Upper lobe of right lung (tissue), 1 donor: ENCODE data around the gene HPS1. TPM values are rescaled to one million over a fixed set of nuclear protein-coding genes. Genes with fewer than 3 reads are reported as not detected.
A peak's percentile ranks its signal among the peaks of the same experiment; 100 is the strongest.

Experiments used
- ATAC-seq: fragments of 200-7000 bp; cut with Tn5 transposase; one replicate; pipeline ENCODE4 v1.9.1; 2020; ENCODE audit warnings: mild to moderate bottlenecking, moderate library complexity
- DNase-seq: peaks from one replicate; pipeline ENCODE4 v3.0.0-alpha.2; 2020
- H3K27ac ChIP-seq: fragments of 200-600 bp; one replicate; pipeline ENCODE4 v1.8.0; 2022
- H3K27me3 ChIP-seq: fragments of 200-600 bp; one replicate; pipeline ENCODE4 v1.8.0; 2022; ENCODE audit warnings: mild to moderate bottlenecking
- H3K36me3 ChIP-seq: fragments of 200-600 bp; one replicate; pipeline ENCODE4 v1.8.0; 2022
- H3K4me1 ChIP-seq: fragments of 200-600 bp; one replicate; pipeline ENCODE4 v1.8.0; 2022
- H3K4me3 ChIP-seq: fragments of 200-600 bp; one replicate; pipeline ENCODE4 v1.8.0; 2022; ENCODE audit warnings: mild to moderate bottlenecking
- H3K9me3 ChIP-seq: fragments of 200-600 bp; one replicate; pipeline ENCODE4 v1.8.0; 2022
- intact Hi-C: fragments of 100-400 bp; cut with DNase I; formaldehyde crosslinking; loops from one replicate; pipeline ENCODE4 v1.11.0; 2022
- total RNA-seq: library from RNA; stranded (reverse); fragmentation: NEBNext Ultra II Directional; extraction: Animal tissue kit (Norgen Biotek cat#: 25700); gene quantifications from one replicate; pipeline ENCODE4 v1.2.1, GENCODE V29; 2021
- TF ChIP-seq, protein P1 (sequence below): fragments of 200-600 bp; IDR thresholded peaks from one replicate; pipeline ENCODE4 v1.8.0; 2022; ENCODE audit warnings: antibody characterized with exemption
- donor health status: DM: no; HTN: yes; CAD: no; lungs with severe emphysema.

The HPS1 gene
- total RNA-seq, 1 donor from 2014 or later = 77.7 TPM

GRCh38 chr10:98431016-98431415, 15.7 kb downstream of the HPS1 start:
- intact Hi-C loops = no loop called here
- no peak overlapping the region for H3K27ac ChIP-seq
- no peaks in the 10 kb centered on the region for H3K27me3 ChIP-seq
- no peak for ATAC-seq
- DNase-seq = no peak
- TF ChIP-seq, protein P1, sequence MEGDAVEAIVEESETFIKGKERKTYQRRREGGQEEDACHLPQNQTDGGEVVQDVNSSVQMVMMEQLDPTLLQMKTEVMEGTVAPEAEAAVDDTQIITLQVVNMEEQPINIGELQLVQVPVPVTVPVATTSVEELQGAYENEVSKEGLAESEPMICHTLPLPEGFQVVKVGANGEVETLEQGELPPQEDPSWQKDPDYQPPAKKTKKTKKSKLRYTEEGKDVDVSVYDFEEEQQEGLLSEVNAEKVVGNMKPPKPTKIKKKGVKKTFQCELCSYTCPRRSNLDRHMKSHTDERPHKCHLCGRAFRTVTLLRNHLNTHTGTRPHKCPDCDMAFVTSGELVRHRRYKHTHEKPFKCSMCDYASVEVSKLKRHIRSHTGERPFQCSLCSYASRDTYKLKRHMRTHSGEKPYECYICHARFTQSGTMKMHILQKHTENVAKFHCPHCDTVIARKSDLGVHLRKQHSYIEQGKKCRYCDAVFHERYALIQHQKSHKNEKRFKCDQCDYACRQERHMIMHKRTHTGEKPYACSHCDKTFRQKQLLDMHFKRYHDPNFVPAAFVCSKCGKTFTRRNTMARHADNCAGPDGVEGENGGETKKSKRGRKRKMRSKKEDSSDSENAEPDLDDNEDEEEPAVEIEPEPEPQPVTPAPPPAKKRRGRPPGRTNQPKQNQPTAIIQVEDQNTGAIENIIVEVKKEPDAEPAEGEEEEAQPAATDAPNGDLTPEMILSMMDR = no peak
- no peak overlapping the region for H3K4me3 ChIP-seq
- H3K9me3 ChIP-seq = no peaks in the 10 kb centered on the region
- H3K36me3 ChIP-seq = peaks cover 90% of the 10 kb centered on the region
- no peaks in the 10 kb centered on the region for H3K4me1 ChIP-seq

- intact Hi-C loops = no loop called here
- no peak overlapping the region for H3K4me3 ChIP-seq
- H3K36me3 ChIP-seq = peaks cover 90% of the 10 kb centered on the region
- TF ChIP-seq, protein P1 = no peak
- H3K27me3 ChIP-seq = no peaks in the 10 kb centered on the region
- H3K27ac ChIP-seq = no peak overlapping the region
- H3K4me1 ChIP-seq = no peaks in the 10 kb centered on the region
- H3K9me3 ChIP-seq = no peaks in the 10 kb centered on the region
- no peak for DNase-seq
- ATAC-seq = no peak
These were observed 16.3 kb downstream of the HPS1 start for GRCh38 chr10:98430427-98430826.

- no peak overlapping the region for H3K27ac ChIP-seq
- H3K36me3 ChIP-seq = peaks cover 90% of the 10 kb centered on the region
- H3K4me3 ChIP-seq = no peak overlapping the region
- intact Hi-C loops = no loop called here
- TF ChIP-seq, protein P1 = no peak
- H3K27me3 ChIP-seq = no peaks in the 10 kb centered on the region
- DNase-seq (no peak), ATAC-seq (no peak)
- H3K4me1 ChIP-seq = no peaks in the 10 kb centered on the region
- no peaks in the 10 kb centered on the region for H3K9me3 ChIP-seq
These were observed 17.2 kb downstream of the HPS1 start for GRCh38 chr10:98429320-98430072.

DNA sequence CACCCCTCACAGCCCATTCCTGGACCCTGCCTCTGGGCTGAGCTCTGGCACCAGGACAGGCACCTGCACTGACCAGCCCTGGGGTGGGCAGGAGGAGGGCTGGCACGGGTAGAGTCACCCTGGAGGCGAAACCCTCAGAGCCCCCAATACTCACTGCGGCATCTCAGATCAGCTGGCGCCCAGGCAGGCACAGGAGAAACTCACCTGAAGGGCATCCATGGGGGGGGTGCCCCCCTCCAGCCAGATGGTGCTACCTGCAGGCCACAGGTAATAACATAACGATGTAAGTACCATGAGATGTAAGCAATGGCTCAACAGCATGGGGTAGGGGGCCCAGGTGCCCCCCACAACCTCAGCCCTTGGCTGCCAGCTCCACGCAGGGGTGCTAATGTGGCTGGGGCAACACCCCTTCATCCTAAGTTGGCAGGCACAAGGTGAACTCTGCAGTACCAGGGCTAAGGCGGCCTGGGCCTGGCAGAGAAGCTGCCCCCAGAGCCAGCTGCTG, 19.7 kb downstream of the HPS1 start:
- no peaks in the 10 kb centered on the region for H3K9me3 ChIP-seq
- no peaks in the 10 kb centered on the region for H3K4me1 ChIP-seq
- peaks cover 89% of the 10 kb centered on the region for H3K36me3 ChIP-seq
- no peak for DNase-seq
- TF ChIP-seq, protein P1 = no peak
- no peaks in the 10 kb centered on the region for H3K27me3 ChIP-seq
- ATAC-seq = no peak
- H3K27ac ChIP-seq = no peak overlapping the region
- intact Hi-C loops = no loop called here
- H3K4me3 ChIP-seq = no peak overlapping the region

- ATAC-seq = peak; percentile 82
- no peak overlapping the region for H3K4me3 ChIP-seq
- H3K4me1 ChIP-seq = no peaks in the 10 kb centered on the region
- H3K36me3 ChIP-seq = peaks cover 86% of the 10 kb centered on the region
- no peaks in the 10 kb centered on the region for H3K9me3 ChIP-seq
- H3K27ac ChIP-seq = no peak overlapping the region
- H3K27me3 ChIP-seq = no peaks in the 10 kb centered on the region
- TF ChIP-seq, protein P1 = peak; percentile 66
- intact Hi-C loops = no loop called here
- DNase-seq = peak; percentile 69
These were observed 21.0 kb downstream of the HPS1 start for GRCh38 chr10:98425511-98426352.
